Loucy (cell line): ENCODE data around the gene STPG1.

Experiments used
- EZH2phosphoT487 ChIP-seq: fragments of 200-600 bp; IDR thresholded peaks from 2 replicates; pipeline ENCODE4 v1.6.1; 2018; ENCODE audit warnings: antibody characterized with exemption, mild to moderate bottlenecking, moderate library complexity, borderline replicate concordance
- TF ChIP-seq, protein P1 (sequence below): fragments of 200-600 bp; sonication (generic); conservative IDR thresholded peaks from 2 replicates; pipeline ENCODE4 v1.5.1; 2014; ENCODE audit warnings: mild to moderate bottlenecking, antibody characterized with exemption, low read length

- TF ChIP-seq, protein P1, sequence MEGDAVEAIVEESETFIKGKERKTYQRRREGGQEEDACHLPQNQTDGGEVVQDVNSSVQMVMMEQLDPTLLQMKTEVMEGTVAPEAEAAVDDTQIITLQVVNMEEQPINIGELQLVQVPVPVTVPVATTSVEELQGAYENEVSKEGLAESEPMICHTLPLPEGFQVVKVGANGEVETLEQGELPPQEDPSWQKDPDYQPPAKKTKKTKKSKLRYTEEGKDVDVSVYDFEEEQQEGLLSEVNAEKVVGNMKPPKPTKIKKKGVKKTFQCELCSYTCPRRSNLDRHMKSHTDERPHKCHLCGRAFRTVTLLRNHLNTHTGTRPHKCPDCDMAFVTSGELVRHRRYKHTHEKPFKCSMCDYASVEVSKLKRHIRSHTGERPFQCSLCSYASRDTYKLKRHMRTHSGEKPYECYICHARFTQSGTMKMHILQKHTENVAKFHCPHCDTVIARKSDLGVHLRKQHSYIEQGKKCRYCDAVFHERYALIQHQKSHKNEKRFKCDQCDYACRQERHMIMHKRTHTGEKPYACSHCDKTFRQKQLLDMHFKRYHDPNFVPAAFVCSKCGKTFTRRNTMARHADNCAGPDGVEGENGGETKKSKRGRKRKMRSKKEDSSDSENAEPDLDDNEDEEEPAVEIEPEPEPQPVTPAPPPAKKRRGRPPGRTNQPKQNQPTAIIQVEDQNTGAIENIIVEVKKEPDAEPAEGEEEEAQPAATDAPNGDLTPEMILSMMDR: no peak
- TF ChIP-seq EZH2phosphoT487: no peak
These were observed 27.9 kb upstream of the STPG1 start for GRCh38 chr1:24441480-24441879.
